ENCODE measurements around the gene TNFSF11. TPM values are rescaled to one million over a fixed set of nuclear protein-coding genes. Genes with fewer than 3 reads are reported as not detected.
"Not testable (repeated sequence)": the region's sequence is repeated elsewhere in the genome, so short reads cannot be mapped to it uniquely, and the experiment has no call there.

Gene TNFSF11
- total RNA-seq, 2 donors from 2014 or later = not detected

DNA sequence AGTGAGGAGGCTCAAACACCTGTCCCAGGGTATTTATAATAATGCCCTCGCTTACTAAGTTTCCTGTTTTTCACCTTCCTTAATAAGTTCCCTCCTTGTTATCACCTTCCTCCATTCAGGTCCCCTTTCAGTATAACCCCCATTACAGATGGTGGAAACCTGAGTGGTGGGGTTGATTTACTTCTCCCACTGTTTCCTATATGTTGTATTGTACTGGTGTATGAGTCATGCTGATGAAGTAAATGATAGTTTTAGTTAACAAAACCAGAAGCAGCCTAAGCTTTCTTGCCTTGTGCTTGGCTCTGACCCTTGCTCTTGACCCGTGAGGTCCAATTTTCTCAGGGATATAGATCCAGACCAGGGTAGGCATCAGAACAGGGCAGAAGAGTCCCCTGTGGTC lies 22.3 kb upstream of the TNFSF11 start:
- Histone ChIP-seq H3K36me3 (no peaks in the 10 kb centered on the region), H3K4me1 (no peaks in the 10 kb centered on the region), H3K4me3 (no peak overlapping the region), H3K27me3 (no peaks in the 10 kb centered on the region), H3K27ac (no peak overlapping the region), H3K9me3 (no peaks in the 10 kb centered on the region)
- no peak for DNase-seq (ENCODE audit: low spot score)
- TF ChIP-seq, protein P1, sequence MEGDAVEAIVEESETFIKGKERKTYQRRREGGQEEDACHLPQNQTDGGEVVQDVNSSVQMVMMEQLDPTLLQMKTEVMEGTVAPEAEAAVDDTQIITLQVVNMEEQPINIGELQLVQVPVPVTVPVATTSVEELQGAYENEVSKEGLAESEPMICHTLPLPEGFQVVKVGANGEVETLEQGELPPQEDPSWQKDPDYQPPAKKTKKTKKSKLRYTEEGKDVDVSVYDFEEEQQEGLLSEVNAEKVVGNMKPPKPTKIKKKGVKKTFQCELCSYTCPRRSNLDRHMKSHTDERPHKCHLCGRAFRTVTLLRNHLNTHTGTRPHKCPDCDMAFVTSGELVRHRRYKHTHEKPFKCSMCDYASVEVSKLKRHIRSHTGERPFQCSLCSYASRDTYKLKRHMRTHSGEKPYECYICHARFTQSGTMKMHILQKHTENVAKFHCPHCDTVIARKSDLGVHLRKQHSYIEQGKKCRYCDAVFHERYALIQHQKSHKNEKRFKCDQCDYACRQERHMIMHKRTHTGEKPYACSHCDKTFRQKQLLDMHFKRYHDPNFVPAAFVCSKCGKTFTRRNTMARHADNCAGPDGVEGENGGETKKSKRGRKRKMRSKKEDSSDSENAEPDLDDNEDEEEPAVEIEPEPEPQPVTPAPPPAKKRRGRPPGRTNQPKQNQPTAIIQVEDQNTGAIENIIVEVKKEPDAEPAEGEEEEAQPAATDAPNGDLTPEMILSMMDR (IDR thresholded peaks at IDR 0.05) = no peak

DNA sequence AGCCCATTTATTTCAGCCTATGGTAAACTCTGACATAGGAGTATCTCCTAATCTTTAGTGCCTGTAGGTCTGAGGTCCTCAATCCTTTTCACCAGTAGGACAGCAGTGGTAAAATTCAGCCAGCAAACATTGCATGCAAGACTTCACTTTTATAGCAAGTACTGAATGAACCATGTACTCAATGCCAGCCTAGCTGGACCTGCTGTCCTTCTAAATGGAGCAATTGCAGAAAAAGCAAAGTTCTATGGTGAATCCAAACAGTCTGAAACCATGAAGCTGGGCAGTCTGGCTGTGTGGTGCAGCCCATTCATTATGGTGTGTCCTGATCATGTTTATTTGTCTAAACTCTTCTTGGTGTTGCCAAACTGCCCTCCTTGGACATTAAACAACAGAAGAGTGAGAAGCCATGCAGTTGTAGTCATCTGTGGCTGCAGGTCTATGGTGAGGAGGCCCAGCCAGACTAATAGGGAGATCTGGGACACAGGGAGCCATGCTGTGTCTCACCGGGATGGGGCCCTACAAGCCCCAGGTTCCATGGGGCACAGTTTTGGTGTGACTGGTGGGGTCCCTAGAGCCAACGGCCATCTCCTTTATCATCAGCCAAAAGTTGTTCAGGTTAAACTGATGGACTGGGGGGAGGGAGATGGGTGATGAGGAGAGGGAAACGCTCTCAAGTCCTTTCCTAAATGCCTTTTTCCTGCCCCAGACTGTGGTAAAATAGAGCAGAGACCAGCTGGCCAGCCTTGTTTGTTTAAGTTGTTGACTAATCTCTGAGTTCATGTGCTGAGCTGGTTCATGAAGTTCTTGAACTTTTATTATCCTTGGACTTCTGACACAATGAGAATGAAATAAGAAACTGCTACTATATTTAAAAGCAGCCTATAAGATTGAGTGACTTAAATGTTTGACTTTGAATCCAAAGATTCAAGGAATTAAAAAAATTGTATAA lies 20.6 kb upstream of the TNFSF11 start:
- Histone ChIP-seq H3K4me3 (no peak overlapping the region), H3K4me1 (no peaks in the 10 kb centered on the region), H3K27me3 (no peaks in the 10 kb centered on the region), H3K9me3 (no peaks in the 10 kb centered on the region), H3K27ac (no peak overlapping the region), H3K36me3 (no peaks in the 10 kb centered on the region)
- DNase-seq (ENCODE audit: low spot score) = no peak
- TF ChIP-seq, protein P1 (IDR thresholded peaks at IDR 0.05) = no peak

DNA sequence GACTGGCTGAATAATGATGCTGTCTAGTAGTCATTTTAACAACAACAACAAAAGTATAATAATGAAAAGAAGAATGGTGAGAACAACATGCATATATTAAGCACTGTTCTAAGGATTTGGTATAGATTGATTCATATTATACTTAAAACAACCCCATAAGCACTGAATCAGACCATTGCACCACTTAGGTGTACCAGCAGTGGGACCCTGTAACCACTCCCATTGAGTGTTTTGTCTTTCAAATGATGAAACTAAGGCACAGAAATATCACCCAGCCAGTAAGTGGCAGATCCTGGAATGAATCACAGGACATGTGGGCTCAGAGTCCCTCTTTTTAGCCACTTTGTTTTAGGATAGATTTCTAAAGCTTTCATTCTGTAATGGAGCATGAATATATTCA lies 14.9 kb upstream of the TNFSF11 start:
- Histone ChIP-seq H3K27ac (no peak overlapping the region), H3K4me1 (no peaks in the 10 kb centered on the region), H3K27me3 (no peaks in the 10 kb centered on the region), H3K4me3 (no peak overlapping the region), H3K9me3 (peaks cover 0 to 6% of the 10 kb centered on the region in 2 donors), H3K36me3 (no peaks in the 10 kb centered on the region)
- no peak for DNase-seq (ENCODE audit: low spot score)
- TF ChIP-seq, protein P1 (IDR thresholded peaks at IDR 0.05) = no peak

DNA sequence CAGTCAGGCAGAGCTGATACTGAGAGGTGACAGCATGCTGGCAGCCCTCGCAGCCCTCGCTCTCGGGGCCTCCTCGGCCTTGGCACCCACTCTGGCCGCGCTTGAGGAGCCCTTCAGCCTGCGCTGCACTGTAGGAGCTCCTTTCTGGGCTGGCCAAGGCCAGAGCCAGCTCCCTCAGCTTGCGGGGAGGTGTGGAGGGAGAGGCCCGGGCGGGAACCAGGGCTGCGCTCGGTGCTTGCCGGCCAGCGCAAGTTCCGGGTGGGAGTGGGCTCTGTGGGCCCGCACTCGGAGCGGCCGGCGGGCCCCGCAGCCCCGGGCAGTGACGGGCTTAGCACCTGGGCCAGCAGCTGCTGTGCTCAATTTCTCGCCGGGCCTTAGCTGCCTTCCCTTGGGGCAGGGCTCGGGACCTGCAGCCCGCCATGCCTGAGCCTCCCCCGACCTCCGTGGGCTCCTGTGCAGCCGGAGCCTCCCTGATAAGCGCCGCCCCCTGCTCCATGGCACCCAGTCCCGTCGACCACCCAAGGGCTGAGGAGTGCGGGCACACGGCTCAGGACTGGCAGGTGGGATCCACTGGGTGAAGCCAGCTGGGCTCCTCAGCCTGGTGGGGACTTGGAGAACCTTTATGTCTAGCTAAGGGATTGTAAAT lies 14.3 kb upstream of the TNFSF11 start:
- H3K27me3 ChIP-seq; H3K36me3 ChIP-seq; H3K4me3 ChIP-seq; H3K27ac ChIP-seq; DNase-seq (ENCODE audit: low spot score); H3K4me1 ChIP-seq: not testable (repeated sequence)
- peaks cover 0 to 10% of the 10 kb centered on the region in 2 donors for H3K9me3 ChIP-seq

DNA sequence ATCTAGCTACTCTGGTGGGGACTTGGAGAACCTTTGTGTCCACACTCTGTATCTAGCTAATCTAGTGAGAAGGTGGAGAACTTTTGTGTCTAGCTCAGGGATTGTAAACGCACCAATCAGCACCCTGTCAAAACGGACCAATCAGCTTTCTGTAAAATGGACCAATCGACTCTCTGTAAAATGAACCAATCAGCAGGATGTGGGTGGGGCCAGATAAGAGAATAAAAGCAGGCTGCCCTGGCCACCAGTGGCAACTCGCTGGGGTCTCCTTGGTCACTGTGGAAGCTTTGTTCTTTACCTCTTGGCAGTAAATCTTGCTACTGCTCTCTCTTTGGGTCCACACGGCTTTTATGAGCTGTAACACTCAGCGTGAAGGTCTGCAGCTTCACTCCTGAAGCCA lies 13.6 kb upstream of the TNFSF11 start:
- H3K27ac ChIP-seq; H3K27me3 ChIP-seq; H3K4me1 ChIP-seq; DNase-seq (ENCODE audit: low spot score); H3K4me3 ChIP-seq; H3K36me3 ChIP-seq: not testable (repeated sequence)
- peaks cover 0 to 10% of the 10 kb centered on the region in 2 donors for H3K9me3 ChIP-seq

DNA sequence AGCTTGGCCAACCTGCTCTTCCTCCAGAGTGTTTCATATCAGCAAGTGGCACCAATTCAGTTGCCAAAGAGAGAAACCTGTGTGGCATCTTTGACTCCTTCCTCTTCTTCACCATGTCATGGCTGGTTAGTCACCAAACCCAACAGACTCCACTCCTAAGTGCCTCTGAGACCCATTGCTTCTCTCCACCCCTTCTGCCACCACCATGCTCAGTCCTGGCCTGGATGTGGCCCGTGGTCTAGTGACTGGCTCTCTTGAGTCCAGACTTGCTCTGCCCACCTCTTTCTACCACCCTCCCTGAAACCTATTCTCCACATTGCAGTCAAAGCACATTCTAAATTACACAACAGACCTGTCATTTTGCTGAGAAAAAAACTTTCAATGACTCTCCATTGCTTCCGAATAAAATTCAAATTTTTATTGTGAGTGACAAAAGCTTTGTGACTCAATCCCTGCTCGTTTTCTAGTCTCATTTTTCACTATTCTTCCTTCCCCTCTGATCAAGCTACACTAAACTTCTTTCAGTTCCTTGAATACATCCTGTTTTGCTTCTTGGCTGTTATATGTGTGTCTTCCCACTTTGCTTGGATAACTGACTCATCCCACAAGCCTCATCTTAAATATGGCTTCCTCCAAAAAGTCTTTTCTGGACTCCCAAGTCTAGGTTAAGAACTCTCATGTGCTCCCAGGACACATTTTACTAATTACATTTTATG lies 12.0 kb upstream of the TNFSF11 start:
- Histone ChIP-seq H3K9me3 (peaks cover 0 to 10% of the 10 kb centered on the region in 2 donors), H3K27me3 (no peaks in the 10 kb centered on the region), H3K4me3 (no peak overlapping the region)

More for the DNA sequence above, 12.0 kb upstream of the TNFSF11 start:
- TF ChIP-seq, protein P1 (IDR thresholded peaks at IDR 0.05) = no peak
- Histone ChIP-seq H3K27ac (no peak overlapping the region), H3K36me3 (no peaks in the 10 kb centered on the region), H3K4me1 (no peaks in the 10 kb centered on the region)
- no peak for DNase-seq (ENCODE audit: low spot score)
